ENCODE results near the gene CLCF1.

Gene CLCF1

DNA sequence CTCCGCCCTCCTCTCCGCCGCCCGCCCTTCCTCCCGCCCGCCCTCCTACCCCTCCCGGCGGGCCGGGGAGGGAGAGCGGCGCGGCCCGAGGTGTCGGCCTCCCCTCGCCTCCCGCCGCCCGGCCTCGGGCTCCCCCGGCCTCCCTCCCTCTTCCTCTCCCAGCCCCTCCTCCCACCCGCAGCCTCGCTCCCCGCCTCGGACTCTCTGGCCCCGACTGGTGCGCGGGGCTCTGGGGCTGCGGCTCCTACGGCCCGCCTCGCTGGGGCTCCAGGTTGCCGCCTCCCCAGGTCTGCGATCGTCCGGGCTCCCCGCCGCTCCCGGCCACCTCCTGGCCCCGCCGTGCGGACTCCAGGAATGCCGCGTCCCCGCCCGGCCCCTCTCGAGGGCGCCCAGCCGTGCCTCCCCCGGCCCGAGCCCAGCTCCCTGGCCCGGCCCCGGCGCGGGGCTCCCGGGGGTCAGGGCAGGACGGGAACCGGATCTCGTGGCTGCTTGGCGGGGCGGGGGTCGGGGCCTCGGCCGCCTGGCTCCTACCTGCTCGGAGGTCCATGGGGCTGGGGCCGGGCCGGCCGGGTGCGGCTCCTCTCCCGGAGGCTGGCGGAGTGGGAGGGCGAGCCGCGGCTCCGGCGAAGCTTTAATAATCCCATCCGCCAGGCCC, at the start of gene CLCF1:
Gene CLCF1 (minus strand): TSS at position 606 of the 655 bp plus-strand sequence. CDS start 59 bp downstream, at position 547.
- no peak for DNase-seq

DNA sequence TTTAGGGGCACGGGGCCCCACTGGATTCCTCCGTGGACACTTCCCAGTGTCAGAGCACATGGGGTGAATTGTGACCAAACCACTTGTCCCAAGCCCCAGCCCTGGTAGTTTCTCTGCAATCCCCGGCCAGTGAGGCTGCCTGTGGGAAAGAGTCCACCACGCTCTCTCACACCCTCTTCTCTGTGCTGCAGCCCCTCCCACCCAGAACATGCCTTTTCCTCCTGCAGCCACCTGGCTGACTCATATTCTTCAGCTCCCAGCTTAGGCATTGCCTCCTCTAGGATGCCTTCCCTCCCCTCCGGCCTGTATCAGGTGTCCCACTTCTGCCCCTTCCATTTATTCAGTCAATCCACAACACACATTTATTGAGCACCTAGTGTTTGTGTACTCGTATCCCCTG, 49.5 kb upstream of the CLCF1 start:
- DNase-seq, result no peak

DNA sequence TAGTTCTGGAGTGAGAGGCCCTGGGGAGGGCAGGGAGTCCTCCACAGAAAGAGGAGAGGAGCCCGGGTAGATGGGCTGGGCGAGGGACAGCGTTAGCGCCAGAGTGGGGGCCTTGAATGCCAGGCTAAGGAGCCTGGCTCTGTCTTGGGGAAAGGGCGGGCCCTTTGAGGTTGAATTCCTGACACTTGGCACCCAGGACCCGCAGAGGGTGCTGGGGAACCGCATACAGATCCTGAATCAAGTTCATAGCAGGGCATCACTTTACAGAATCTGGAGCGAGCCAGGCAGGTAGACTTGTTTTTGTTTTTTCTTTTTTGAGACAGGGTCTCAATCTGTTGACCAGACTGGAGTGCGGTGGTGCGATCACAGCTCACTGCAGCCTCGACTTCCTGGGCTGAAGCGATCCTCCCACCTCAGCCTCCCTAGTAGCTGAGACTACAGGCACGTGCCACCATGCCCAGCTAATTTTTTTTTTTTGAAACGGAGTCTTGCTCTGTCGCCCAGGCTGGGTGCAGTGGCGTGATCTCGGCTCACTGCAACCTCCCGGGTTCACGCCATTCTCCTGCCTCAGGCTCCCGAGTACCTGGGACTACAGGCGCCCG, 48.1 kb upstream of the CLCF1 start:
- no peak for DNase-seq

DNA sequence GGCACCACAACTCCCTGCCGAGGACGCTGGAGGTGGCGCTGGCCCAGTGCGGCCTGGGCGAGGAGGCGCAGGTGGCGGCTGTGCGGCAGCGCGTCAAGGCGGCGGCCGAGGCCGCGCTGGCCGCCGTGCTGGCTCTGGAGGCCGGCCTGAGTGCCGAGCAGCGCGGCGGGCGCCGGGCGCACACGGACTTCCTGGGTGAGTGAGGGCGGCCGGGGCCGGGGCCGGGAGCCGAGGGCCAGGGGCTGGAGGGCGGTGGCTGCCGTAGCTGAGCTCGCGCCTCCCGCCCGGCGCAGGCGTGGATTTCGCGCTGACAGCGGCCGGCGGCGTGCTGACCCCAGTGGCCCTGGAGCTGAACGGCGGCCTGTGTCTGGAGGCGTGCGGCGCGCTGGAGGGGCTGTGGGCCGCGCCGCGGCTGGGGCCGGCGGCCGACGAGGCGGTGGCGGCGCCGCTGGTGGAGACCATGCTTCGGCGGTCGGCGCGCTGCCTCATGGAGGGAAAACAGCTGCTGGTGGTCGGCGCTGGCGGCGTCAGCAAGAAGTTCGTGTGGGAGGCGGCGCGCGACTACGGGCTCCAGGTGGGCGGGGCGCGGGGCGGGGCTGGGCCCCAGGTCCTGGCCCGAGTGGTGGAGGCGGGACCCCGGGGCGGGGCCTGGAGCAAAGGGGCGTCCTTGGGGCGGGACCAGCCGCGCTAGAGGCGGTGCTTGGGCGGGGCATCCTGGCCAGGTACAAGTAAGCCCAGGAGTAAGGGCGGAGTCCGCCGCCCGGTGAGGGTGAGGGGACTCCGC, 47.4 kb upstream of the CLCF1 start:
- DNase-seq, result peak; percentile 37

DNA sequence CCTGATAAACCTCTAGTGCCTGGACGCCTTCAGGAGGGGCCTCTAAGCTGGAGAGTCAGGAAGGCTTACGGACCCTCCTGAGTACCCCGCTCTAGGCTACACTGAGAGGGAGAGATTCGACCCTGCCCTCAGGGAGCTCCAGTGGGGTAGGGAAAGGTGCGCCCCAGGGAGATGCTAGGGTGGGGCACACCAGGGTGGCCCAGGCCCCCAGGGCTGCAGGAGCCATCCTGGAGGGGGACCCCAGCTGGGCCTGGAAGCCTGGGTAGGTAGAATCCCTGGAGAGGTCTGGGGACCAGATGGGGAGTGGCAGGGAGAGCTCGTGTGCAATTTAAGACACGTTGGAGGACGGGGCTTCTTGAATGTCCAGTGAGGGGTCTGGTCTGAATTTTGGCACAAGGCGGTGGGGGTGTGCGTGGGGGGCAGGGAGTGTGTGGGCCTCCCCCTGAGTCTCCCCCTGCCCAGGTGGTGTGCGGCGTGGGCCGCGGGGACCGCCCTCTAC, 46.8 kb upstream of the CLCF1 start:
- DNase-seq, result no peak

DNA sequence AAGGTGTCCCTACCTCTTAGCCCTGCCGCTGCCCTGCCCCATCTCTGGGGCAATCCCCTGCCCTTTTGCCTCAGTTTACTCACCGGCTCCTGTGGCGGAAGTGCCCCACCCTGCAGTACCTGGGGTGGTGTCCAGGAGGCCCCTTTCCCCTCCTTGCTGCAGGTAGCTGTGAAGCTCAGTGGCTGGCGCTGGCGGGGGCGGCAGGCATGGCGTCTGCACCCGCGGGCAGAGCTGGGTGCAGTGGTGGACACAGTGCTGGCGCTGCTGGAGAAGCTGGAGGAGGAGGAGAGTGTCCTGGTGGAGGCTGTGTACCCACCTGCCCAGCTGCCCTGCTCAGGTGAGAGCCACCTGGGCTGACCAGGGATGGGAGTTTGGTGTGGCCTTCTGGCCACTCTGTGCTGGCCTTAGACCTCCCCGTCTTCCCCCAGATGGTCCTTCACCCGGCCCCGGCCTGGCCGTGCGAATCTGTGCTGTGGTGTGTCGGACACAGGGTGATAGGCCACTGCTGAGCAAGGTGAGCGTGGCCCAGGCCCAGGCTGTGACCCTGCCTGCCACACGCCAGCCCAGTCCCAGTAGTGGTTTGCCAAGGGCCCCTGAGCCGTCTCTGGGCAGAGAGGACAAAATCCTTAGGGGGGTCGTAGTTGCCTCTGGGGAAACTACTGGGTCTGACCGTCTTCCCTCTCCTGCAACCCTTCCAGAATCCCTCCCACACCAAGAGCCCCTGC, 46.1 kb upstream of the CLCF1 start:
- DNase-seq, result no peak

DNA sequence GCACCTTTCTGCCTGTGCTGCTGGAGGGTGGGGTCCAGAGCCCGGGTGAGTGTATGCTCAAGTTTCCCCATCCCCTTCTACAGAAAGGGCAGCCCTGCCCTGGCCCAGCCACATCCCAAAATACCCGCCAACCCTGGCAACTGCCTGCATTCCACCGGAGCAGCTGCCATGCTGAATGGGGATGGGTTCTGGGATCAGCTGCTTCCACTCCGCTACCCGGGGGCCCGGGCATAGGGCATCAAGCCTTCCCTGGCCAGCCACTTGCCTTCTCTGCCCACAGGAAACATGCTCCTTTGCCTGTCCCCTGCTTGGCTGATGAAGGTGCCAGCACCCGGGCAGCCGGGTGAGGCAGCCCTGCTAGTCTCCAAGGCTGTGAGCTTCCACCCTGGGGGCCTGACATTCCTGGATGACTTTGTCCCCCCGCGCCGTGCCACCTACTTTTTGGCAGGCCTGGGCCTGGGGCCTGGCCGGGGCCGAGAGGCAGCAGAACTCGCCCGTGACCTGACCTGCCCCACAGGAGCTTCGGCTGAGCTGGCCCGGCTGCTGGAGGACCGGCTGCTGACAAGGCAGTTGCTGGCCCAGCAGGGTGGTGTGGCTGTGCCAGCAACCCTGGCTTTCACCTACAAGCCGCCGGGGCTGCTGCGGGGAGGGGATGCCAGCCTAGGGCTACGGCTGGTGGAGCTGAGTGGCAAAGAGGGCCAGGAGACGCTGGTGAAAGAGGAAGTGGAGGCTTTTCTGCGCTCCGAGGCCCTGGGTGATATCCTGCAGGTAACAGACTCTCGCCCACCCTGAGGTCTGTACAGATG, 45.3 kb upstream of the CLCF1 start:
- DNase-seq, result no peak

DNA sequence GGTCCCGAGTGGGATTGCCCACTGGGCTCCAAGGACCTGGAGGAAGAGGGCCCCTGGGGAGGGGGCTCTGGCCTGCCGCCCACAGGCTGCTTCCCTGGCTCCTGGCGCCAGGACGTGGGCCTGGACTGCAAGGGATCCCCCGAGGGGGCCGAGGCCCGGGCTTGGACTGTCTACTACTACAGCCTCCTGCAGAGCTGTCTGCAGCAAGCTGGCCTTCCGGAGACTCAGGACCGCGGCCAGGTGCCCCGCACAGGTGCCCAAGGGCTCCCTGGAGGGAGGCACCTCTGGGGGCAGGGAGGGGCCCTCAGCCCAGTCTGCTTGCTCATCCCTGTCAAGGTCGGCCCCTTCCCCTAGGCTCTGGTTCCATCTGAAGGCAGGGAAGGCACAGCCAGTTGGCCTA, 44.0 kb upstream of the CLCF1 start:
- DNase-seq, result no peak

DNA sequence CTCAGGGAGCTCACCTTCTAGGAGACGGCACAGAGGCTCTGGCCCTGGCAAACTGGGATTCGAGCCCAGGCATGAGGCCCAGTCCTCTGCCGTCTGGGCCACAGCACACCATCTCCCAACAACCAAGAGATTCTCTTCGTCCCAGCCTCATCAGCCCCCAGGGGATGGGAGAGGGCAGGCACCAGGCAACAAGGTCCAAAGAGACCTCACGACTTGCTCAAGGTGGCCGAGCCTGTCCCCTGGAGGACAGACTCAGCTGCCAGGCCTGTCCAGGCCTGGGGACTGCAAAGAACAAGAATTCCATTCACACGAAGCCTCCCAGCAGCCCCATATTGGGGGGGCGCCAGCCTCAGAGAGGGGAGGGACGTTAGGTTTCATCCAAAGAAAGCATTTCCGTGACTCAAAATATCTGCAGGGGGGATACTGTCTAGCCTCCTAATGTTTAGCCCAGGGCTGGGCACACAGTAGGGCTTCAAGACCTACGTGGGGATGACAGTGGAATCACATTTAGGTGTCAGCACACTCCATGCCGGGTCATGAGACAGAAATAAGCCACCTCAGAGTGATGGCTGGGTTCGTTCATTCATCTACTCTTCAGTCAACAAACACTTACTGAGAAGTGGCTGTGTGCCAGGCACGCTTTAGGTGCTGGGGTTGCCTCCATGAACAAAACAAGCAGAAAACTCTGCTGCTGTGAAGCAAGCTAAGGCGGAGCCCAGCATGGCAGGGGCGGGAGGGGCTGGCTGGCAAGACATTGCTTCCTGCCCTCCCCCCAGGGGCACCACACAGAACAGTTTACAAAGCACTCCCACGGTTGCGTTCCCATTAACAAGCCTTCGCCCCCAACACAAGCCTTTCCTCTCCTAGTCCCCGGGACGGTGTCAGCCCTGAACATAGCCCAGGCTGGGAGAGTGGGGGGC, 43.3 kb upstream of the CLCF1 start:
- no peak for DNase-seq

DNA sequence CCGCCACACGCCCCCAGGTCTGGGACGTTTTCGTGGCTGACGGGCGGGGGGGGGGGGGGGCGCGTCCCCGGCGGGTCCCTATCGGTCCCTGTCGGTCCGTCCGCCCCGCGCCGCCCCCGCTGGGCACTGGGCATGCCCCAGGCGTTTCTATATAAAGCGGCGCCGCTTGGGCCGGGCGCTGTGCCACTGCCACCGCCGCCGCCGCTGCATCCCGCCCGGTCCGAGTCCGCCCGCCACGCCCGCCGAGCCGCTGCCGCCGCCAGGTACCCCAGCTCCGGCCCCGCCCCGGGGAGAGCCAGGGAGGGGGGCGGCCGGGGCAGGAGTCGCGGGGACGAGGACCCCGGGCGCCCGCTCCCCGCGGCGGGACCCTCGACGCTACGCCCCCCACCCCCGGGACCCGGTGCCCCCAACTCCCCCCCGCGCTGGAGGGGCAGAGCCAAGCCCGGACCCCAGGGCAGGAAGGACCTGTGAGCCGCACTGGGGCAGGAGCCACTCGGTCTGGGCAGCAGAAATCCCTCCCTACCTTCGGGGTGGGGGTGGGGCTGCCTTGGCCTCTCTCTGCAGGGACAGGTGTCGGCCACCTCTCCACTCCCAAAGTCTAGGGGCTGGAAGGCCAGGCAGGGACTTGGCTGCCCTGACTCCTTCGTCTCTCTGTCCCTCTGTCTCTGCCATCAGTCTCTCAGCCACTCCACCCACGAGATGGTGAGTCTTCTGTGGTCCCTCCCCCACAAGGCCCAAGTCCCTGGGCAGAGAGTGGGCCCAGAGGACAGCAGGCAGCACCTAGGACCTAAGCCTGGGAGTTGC, 42.3 kb upstream of the CLCF1 start, which contains the start of gene CARNS1:
Gene CARNS1 (plus strand): TSS at position 178 of the 804 bp plus-strand sequence. CDS start 522 bp downstream, at position 700.
- no peak for DNase-seq

DNA sequence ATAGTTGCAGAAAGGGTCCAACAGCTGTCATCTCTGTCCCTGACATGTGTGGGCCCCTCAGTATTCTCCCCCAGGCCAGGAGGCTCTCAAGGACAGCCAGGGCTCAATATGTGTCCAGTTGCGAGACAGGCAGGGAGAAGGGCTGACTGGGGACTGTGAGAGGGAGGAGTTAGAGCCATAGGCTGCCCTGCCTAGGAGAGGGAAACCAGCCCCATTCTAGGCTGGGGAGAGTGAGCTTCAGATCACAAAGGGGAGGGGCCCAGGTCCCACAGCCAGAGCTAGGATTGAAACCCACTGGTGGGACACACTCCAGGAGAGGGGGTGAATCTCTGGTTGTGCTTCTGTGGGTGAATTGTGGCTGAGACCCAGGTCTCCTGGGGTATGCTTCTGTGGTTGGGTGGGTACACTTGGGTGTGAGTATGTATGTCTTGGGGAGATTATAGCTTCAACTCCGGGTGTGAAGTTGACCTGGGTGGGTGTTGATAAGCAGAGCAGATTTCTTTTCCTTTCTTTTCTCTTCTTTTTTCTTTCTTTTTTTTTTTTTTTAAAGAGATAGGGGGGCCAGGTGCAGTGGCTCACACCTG, 40.0 kb upstream of the CLCF1 start:
- no peak for DNase-seq

DNA sequence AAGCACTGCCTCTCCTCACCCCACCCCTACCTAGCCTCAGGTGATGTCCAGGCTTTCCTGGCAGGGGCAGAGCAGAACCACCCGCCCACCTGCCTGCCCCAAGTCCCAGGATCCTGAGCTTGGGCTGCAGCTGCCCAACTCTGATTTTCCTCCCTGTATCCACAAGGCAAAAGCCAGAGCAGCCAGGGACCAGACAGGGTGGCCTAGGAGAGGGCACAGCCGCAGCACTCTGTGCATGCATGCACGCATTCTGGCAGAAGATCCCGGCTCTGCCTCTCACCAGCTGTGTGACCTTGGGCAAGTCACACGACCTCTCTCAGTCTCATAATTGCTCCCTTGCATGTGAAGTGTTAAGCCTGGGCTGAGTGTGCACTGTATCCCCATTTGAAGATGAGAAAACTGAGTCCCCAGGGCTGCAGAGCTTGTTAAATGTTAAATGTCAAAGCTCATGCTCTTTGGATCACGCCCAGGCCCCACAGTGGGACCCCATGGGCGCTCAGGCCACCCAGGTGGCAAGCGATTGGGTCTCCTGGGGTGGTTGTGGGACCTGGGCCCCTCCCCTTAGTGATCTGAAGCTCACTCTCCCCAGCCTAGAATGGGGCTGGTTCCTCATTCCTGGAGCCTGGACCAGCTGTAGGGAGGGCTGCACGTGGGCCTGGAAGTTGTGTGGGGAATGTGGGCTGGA, 39.2 kb upstream of the CLCF1 start:
- DNase-seq, result no peak

DNA sequence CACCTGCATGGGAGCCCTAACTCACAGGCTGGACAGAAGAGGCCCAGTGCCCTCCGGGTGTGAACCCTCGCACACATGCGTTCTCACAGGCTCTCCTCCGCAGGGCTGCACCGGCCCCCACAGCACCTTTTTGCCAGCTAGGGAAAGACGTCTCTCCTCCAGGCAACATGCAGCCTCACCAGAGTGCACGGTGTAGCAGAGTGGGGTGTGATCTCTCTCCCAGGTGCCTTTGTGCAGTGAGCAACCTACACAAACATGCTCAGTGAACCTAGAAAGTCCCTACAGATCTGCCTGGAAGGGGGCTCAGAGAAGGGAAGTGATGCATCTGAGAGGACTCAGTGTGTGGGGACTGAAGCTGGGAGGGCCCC, 38.4 kb upstream of the CLCF1 start:
- DNase-seq, result no peak

DNA sequence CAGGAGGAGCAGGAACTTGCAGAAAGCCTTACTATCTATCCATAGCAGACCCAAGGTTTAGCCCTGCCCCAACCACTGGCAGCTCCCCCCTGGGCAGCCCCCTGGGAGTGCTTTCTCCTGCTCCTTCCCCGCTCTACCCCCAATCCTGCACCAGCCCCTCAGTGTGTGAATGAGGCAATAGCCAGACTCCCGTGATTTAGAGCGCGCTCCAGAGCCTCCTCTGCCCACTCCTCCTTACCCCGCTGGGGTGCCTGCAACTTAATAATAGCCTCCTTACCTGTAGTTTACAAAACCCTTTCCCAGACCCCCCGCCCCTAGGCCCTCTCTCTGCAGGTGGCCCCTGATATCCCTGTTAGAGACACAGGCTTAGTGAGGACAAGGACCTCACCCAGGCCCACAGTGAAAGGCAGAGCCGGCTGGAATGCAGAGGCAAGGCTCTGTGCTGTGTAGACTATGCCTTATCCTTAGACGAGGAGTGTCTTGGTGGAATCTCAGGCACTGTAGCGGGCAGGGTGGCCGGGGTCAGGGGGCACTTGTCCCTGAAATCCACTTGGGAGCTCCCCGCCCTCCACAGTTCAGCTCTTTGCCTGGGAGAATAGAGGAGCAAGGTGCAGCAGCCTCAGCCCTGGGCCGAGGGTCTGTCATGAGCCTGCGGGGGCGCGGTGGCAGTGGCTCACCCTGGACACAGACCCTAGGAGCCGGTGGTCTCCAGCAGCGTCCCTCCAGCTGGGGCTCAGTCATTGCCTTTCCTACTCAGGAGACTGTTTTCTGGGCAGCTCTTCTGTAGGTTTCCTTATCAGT, 37.8 kb upstream of the CLCF1 start:
- no peak for DNase-seq

DNA sequence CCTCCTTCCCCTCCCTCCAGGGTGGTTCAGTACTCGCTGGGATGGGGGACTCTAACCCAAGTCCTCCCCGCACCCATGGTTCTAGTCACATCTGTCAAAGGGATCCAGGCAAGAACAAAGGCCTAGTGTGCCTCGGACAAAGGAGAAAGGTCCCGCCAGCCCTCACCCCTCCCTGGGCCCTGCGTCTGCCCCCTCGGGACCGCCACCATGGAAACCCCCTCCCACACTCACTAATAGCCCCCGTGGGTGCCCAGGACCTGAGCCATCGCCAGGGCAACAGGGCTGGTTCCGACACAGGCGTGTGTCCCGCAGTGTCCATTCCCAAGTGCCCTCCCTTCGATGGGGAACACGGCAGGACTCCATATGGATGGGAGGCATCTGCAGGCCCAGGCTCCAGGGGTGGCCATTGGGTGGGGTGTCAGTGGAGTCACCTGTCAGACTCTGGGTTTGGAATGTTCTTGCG, 37.0 kb upstream of the CLCF1 start:
- no peak for DNase-seq

DNA sequence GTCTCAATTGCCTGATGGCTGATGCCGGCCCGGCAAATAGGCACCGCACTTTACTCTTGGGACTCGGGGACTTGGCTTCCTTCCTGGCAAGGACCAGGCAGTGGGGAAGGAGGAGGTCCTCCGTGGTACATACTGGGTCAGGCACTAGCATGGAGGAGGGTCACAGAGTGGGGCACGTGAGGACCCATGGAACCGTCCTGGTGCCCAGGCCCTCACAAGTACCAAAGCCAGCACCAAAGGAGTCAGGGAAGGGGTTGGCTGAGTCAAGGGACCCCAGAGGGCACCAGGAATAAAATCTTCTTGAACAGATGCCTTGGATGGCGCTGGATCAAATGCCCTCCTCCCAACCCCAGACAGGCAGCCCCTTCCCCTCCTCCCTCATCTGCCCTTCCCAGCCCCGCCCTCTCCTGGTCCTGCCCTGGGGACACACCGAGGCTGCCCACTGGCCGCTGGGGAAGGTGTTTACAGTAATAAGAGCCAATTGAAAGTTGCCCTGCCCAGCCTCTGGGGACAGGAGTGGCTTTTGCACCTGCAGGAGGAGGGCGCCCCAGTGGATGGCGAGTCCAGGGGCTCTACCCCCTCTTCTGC, 36.5 kb upstream of the CLCF1 start:
- DNase-seq, result no peak

DNA sequence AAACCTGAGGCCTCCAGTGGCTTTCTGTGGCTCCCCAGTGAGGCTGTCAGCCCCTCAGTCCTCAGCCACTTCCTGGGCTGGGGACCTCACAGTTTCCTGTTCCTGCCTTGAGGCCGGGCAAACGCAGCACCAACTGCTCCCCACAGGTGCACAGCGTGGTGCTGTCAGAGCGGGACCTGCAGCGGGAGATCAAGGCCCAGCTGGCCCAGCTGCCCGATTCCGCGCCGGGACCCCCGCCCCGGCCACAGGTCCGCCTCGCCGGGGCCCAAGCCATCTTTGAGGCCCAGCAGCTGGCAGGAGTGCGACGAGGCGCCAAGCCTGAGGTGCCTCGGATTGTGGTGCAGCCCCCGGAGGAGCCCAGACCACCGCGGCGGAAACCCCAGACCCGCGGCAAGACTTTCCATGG, 35.9 kb upstream of the CLCF1 start:
- no peak for DNase-seq

All from SIG-M5 (cell line).